ENCODE results near the gene NR5A1. TPM values are rescaled to one million over a fixed set of nuclear protein-coding genes. Genes with fewer than 3 reads are reported as not detected.

The NR5A1 gene
- total and polyA plus RNA-seq, 2 of the 13 experiments (the other 11 are each of a cell fraction or from before 2014, with no cell fraction given) = 28.9 to 44.7 TPM

- TF ChIP-seq REST (IDR thresholded peaks at IDR 0.05; ENCODE audit: borderline replicate concordance in 1 of 2, low read depth in 1 of 2, low read length in 2 of 2) (no peak), YY1 (IDR thresholded peaks at IDR 0.05; ENCODE audit: insufficient read depth, insufficient replicate concordance, low read depth, low read length) (peak; percentile 29), USF2 (IDR thresholded peaks at IDR 0.05; ENCODE audit: low read depth, low read length) (no peak), USF2 (CRISPR knock-in tag; IDR thresholded peaks at IDR 0.05; ENCODE audit: borderline replicate concordance) (no peak), GATA4 (IDR thresholded peaks at IDR 0.05; ENCODE audit: borderline replicate concordance, low read depth) (no peak), TARDBP (CRISPR knock-in tag; IDR thresholded peaks at IDR 0.05) (peak; percentile 76), SRF (IDR thresholded peaks at IDR 0.05; ENCODE audit: low read depth, low read length) (peak; percentile 46; the same call in 1 of the 2 replicates), ZNF331 (CRISPR knock-in tag; IDR thresholded peaks at IDR 0.05) (peak; percentile 89; the same call in 1 of the 2 replicates), CENPBD1 (CRISPR knock-in tag; IDR thresholded peaks at IDR 0.05; ENCODE audit: borderline replicate concordance, low read depth) (no peak), ATF1 (CRISPR knock-in tag; IDR thresholded peaks at IDR 0.05) (peak; percentile 83), ASH2L (IDR thresholded peaks at IDR 0.05; ENCODE audit: insufficient read length, low read depth, low read length) (peak; percentile 63), ZFP36L2 (CRISPR knock-in tag; IDR thresholded peaks at IDR 0.05) (no peak), HDAC2 (CRISPR knock-in tag; IDR thresholded peaks at IDR 0.05) (peak; percentile 62; the same call in 1 of the 2 replicates), HNRNPLL (IDR thresholded peaks at IDR 0.05; ENCODE audit: low read depth, low read length, poor library complexity, severe bottlenecking) (no peak), ZNF18 (CRISPR knock-in tag; IDR thresholded peaks at IDR 0.05; ENCODE audit: insufficient replicate concordance) (no peak), PAXIP1 (CRISPR knock-in tag; conservative IDR thresholded peaks at IDR 0.05) (peak; percentile 90), BORCS8-MEF2B (CRISPR knock-in tag; IDR thresholded peaks at IDR 0.05) (0 out of 2 replicates have a peak, but pooled peaks have one; percentile 17), EEA1 (CRISPR knock-in tag; IDR thresholded peaks at IDR 0.05; ENCODE audit: borderline replicate concordance) (no peak)
These were observed 13.0 kb upstream of the NR5A1 start (continued) for GRCh38 chr9:124520206-124520596.
